Thoracic aorta (tissue), 2 donors: ENCODE measurements around the gene CAPN8. TPM values are rescaled to one million over a fixed set of nuclear protein-coding genes. Genes with fewer than 3 reads are reported as not detected.

ENCODE experiments used
- ATAC-seq: fragments of 150-250 bp; one replicate; pipeline ENCODE4 v1.8.0; 2017; ENCODE audit warnings: low read depth; ENCODE audit not compliant: insufficient number of reproducible peaks, low FRiP score
- DNase-seq: peaks from one replicate; pipeline ENCODE4 v3.0.0-alpha.2; 2020; ENCODE audit warnings: low spot score
- H3K27ac ChIP-seq, 2 donors: fragments of 200-600 bp; sonication (generic); 1 replicate in 1 of 2; 2 replicates in 1 of 2; pipeline ENCODE4 v1.5.1; 2016; ENCODE audit warnings: mild to moderate bottlenecking in 2 of 2, moderate library complexity in 2 of 2
- H3K27me3 ChIP-seq: fragments of 200-600 bp; sonication (generic); replicated peaks from 2 replicates; pipeline ENCODE4 v1.6.0; 2016; ENCODE audit warnings: mild to moderate bottlenecking; ENCODE audit not compliant: insufficient read depth
- H3K36me3 ChIP-seq: fragments of 200-600 bp; sonication (generic); one replicate; pipeline ENCODE4 v1.5.1; 2016
- H3K4me1 ChIP-seq, 2 donors: fragments of 200-600 bp; sonication (generic); 1 replicate in 1 of 2; 2 replicates in 1 of 2; pipeline versions ENCODE4 v1.5.1 to v1.6.0; 2016; ENCODE audit warnings: low read depth in 2 of 2, mild to moderate bottlenecking in 1 of 2; ENCODE audit not compliant: control insufficient read depth in 1 of 2
- H3K4me3 ChIP-seq: fragments of 200-600 bp; sonication (generic); 2 replicates; pipeline ENCODE4 v1.5.1; 2016; ENCODE audit warnings: mild to moderate bottlenecking
- H3K9me3 ChIP-seq: fragments of 200-600 bp; sonication (generic); 2 replicates; pipeline ENCODE4 v1.5.1; 2016
- CTCF ChIP-seq: fragments of 200-600 bp; sonication (generic); IDR thresholded peaks from one replicate; pipeline ENCODE4 v1.5.1; 2019; ENCODE audit warnings: antibody characterized with exemption
- total RNA-seq, 2 donors: library from RNA; depleted of rRNA; stranded (reverse); fragments of >200 nt; gene quantifications; one replicate each; pipeline versions ENCODE4 v1.1.0 to v1.2.3, GENCODE V29; 2016

CAPN8 gene
- total RNA-seq, 2 donors from 2014 or later, result 17.5 TPM; not detected in 1

DNA sequence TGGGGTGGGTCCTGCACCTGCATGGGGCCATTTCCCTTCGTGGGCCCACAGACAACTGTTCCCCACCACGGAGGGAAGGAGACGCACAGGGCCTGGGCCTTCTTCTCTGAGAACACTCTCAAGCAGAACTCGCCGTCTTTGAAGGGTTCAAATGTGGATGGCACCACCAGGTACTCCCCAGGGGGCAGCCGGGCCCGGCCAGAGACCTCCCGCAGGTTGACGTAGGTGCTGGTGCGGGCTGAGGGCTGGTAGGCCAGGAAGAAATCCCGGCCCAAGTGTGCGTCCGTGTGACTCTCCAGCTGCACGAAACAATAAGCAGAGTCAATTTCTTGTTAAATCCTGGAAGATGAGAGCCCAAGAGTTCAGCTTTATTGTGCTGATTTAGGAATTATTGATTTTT lies 56.4 kb downstream of the CAPN8 start:
- H3K9me3 ChIP-seq, result no peaks in the 10 kb centered on the region
- ATAC-seq, result no peak
- H3K27ac ChIP-seq, result no peak overlapping the region
- no peak for TF ChIP-seq CTCF
- H3K4me1 ChIP-seq, result no peaks in the 10 kb centered on the region
- H3K36me3 ChIP-seq, result no peaks in the 10 kb centered on the region
- no peak for DNase-seq
- H3K4me3 ChIP-seq, result no peak overlapping the region
- no peaks in the 10 kb centered on the region for H3K27me3 ChIP-seq

- H3K4me1 ChIP-seq, result no peaks in the 10 kb centered on the region
- DNase-seq (no peak), ATAC-seq (no peak)
- no peaks in the 10 kb centered on the region for H3K36me3 ChIP-seq
- H3K27ac ChIP-seq, result no peak overlapping the region
- H3K9me3 ChIP-seq, result no peaks in the 10 kb centered on the region
- H3K4me3 ChIP-seq, result no peak overlapping the region
- TF ChIP-seq CTCF, result no peak
- no peaks in the 10 kb centered on the region for H3K27me3 ChIP-seq
Measured at GRCh38 chr1:223558512-223558911, 107.0 kb downstream of the CAPN8 start.

DNA sequence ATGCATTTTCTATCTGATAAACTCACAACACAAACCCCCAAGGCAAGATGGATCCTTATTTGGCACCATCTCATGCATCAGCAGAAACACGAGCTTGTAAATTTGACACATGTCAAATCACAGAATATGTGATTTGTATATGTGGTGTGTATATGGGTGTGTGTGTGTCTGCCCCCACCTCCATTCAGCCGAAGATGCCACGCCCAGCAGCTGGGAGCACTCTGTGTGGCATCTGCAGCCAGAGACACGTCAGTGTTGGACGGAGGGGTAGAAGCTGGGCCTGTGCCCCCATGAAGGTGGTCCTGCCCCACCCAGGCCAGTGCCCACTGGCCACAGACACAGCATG lies 108.4 kb downstream of the CAPN8 start:
- Histone ChIP-seq H3K27ac (no peak overlapping the region), H3K4me3 (no peak overlapping the region), H3K27me3 (no peaks in the 10 kb centered on the region), H3K4me1 (no peaks in the 10 kb centered on the region), H3K9me3 (no peaks in the 10 kb centered on the region), H3K36me3 (no peaks in the 10 kb centered on the region)
- TF ChIP-seq CTCF, result no peak
- no peak for ATAC-seq
- no peak for DNase-seq

GRCh38 chr1:223556414-223557129 lies 108.9 kb downstream of the CAPN8 start:
- ATAC-seq (no peak), DNase-seq (no peak)
- H3K27ac ChIP-seq, result no peak overlapping the region
- no peak overlapping the region for H3K4me3 ChIP-seq
- no peaks in the 10 kb centered on the region for H3K36me3 ChIP-seq
- H3K27me3 ChIP-seq, result no peaks in the 10 kb centered on the region
- no peaks in the 10 kb centered on the region for H3K9me3 ChIP-seq
- TF ChIP-seq CTCF, result no peak
- H3K4me1 ChIP-seq, result no peaks in the 10 kb centered on the region

GRCh38 chr1:223553957-223554356 lies 111.5 kb downstream of the CAPN8 start:
- TF ChIP-seq CTCF, result no peak
- ATAC-seq, result no peak
- Histone ChIP-seq H3K36me3 (no peaks in the 10 kb centered on the region), H3K4me1 (no peaks in the 10 kb centered on the region), H3K27ac (no peak overlapping the region), H3K9me3 (no peaks in the 10 kb centered on the region), H3K4me3 (no peak overlapping the region), H3K27me3 (no peaks in the 10 kb centered on the region)
- no peak for DNase-seq
